ENCODE measurements around the gene ZNF710.

Gene ZNF710

DNA sequence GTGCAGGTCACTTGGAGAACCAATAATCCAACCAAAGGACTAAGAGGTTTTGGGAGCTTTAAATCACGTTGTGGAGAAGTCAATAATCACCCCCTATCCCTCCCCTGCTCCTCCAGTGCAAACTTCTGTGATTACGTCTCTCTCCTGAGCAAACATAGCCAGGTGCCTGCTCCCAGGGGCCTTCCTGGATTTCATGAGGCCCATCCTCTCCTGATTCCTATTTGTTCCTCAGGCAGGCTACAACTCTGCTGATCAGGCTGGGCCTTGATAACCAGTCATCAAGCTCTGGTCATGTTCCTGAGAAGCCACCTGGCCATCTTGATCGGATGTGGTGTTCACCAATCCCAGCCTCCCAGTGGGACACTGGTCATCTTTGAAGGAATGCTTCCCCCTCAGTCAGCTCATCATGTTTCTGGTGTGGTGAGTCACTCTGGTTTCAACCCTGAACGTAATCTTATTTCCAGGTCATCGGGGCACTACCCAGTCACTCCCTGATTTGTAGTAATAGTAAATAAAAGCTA lies 2.9 kb upstream of the ZNF710 start:
- no peak for DNase-seq

DNA sequence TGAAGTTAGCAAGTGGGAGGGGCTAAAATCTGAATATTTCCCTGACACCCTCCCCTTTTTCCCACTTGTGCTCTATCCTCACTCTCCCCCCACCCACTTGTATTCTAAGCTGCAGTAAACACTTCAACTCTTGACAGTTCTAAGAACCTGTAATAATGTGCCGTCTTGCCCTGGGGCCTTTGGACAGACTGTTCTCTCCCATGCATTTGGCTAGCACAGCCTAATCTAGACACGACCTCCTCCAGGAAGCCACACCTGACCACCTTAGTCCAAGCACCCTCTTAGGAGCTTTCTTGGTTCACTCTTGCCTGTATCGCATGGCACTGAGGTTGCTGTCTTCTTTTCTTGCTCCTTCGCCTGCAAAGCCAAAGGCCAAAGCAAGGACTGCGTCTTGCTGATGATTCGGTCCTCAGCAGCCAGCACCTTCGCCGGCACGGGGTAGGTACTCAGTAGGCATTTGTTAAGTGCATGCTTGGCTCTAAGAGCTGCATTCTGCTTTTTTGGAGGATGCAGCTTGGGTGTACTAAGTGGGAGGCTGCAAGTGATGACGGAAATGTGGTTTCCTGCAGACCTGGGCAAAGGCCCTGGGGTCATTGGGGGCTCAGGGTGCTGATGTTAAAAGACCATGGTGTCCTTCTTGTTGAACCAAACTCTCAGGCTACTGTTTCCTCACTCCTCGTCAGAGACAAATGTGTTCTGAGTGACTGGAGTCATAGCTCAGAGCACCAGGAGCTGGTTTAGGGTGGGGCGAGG lies 2.0 kb upstream of the ZNF710 start:
- no peak for DNase-seq

DNA sequence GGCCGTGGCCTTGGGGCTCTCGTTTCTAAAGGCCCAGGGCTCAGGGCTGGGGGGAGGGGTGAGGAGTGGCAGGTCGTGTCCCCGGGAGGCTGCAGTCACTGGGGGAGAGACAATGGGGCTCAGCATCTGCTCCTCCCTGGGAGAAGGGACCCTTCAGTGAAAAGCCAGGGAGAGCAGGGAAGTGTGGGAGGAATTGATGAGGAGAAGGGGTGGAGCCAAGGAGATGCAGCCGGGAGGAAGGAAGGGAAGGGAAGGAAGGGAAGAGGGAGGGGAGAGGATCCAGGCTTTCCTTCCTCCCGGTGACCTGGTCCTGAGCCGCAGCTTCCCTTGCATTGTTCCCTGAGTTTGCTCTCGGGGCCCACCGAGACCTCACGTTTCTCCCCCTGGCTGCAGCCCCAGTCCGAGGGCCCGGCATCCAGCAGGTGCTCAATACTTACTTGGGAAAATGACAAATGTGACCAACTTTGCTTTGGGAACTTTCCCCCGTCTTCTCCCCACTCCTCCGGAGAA lies 1.4 kb upstream of the ZNF710 start:
- DNase-seq: no peak

DNA sequence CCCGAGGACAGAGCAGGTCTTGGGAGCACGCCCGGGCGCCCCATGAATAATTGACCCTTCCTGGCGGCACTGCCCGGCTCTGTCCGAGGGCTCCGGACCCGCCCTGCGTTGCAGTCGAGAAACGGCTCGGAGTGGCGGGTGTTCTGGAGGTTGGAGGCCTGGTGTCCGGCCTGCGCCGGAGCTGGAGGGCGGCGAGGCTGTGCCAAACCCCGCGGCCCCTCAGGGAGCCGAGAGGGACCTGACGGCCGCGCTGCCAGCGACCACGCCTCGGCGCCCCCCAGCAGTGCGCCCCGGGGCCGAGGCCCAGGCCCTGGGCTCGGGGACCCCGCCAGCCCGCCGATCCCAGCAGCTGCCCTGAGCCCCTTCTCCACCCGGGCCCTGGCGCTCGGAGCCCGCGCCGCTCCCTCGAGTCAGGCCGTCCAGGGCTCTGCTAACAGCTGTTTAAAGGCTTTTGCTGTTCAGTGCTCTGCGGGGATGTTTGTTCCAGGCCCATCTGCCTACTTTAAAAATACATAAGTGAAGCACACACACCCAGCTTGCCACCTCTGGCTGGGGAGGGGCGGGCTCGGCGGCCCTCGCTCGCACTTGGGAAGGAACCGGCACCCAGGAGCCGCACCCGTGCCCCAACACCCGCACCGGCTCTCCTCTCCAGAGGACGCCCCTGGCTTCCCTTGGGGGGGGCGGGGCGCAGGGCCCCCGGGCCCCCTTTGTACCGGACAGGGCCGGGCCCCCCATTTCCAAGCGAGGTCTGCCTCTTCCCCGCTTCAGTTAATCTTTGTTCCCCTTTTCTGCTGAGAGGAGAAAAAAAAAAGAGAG lies 730 bp upstream of the ZNF710 start:
- no peak for DNase-seq

DNA sequence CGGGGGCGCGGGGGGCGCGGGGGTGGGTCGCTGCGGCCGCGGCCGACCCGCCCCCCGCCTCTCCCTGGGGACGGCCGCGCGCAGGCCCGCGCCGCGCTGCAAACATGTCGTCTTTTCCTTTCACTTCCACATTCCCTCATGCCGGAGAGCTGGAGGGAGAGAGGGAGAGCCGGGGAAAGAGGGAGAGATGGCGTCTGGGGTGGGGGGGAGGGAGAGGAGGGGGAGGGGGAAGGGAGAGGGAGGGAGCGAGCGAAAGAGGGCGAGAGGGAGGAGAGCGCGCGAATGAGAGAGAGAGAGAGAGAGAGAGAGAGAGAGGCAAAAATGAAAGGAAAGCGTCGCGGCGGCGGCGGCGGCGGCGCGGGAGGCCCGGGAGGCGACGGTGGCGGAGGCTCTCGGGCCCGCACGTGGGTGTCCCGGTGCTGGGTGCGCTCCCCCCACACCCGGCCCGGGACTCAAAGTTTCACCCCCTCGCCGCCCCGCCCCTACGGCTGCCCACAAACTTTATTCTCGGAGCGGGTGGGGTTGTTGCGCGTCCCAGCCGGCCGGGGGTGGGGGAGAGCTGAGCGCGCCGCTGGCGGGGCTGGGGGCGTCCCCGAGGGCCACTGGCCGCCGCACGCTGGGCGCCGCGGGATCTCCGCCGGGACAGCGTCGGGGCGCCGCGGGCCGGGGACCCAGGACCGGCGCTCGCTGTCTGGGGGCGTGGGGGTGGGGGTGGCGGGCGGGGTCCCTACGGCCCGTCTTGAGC lies 731 bp downstream of the ZNF710 start:
- DNase-seq: no peak

DNA sequence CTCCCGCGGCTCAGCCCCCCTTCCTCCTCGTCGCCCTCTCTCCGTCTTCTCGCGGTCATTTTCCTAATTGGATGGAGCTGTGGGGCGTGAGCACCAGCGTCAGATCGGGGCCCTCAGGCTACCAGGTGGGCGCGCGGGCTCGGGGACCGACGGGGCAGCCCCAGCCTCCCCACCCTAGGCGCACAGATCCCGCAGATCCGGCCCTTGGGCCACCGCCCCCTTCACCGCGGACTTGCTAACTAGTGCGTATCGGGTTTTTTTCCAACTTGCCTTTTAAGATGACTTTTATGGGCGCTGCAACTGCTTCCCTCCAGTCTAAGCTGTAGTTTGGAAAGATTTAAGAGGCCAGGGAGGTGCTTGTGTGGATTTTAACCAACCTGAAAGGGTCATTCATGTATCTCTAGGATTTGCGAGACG lies 1.3 kb downstream of the ZNF710 start:
- no peak for DNase-seq

DNA sequence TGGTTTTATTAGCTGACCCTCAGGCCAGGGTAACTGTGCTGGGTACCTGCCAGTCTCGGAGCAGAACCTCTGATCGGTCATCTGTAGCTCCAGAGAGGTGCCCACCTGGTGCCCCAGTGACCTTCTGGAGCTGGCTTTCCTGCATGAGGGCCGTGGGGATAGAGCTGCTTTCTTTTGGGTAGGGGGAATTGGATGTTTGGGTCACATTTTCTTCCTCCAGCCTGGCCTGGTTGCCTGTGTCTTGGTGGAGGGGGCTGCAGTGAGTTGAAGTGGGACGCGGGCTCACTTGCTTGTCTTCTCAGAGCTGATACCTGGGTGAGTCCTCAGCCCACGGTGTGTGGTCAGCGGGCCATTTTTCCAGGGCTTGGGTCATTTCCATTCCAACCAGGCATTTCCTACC lies 2.6 kb downstream of the ZNF710 start:
- DNase-seq: no peak

DNA sequence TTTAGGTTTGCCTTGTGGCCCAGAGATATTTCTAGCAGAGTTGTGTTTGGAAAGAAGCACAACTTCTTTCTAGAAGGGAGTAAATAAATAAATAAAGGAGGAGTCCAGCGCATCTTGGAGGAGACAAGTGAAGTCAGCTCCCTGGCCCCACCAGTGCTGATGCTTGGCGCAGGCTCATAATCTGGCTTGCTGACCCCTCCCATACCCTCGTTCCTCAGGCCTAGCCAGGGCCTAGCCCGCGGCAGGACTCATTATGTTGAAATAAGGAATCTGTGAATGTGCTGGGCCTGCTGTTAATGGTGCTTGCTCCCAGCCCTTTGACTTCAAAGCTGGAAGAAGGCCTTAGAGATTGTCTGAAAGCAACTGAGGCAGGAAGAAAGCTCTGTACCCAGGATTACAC lies 3.1 kb downstream of the ZNF710 start:
- no peak for DNase-seq

DNA sequence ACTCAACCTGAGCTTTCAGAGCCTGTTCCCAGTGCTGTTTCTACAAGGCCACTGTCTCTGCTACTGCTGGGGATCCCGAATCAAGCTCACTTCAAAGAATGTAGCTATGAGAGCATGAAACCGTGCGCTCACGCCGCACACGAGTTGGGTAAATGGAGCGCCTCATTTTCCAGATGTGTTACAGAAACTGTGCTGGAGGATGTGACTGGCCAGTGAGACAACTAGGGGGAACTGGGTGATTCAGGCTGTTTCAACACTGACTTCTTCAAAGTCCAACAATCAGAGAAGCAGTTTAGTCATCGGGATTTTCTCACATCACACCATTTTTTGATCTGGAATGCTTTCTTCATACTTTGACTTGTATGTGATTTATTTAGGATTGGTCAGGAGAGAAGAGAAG lies 3.5 kb downstream of the ZNF710 start:
- DNase-seq: no peak

DNA sequence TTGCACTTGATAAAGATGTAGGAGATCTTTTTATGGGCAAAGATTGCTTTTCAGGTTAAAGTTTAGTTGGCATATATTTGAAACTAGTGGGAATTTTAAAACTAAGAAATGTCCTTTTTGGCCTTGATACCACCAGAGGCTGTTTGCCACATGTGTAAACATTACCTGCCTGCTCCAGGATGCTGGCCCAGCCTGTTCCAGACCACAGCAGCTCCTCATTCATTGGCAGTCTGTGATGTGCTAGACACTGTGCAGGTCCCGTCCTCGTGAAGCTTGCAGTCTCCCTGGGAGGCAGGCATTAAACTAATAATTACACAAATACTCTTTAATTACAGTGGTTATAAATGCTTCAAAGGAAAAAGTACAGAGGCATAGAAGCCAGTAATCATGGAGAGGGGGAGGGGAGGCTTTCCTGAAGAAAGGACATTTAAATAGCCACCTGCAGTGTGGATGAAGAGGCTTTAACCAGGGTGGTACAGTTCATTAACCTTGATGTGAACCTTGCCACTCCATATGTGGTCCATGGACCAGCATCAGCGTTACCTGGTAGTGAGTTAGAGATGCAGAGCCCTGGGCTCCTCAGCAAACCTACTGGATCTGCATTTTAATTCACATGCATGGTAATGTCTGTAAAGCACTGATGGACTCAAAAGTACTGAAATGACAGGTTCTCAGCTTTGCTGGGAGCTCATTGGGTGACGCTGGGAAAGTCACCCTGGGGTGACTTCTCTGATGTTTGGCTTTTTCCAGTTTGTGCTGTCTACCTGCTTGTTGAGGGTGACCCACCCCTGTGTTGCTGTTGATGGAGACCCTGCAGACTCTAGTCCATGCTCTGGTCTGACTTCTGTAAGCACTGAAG lies 5.3 kb downstream of the ZNF710 start:
- DNase-seq: no peak

DNA sequence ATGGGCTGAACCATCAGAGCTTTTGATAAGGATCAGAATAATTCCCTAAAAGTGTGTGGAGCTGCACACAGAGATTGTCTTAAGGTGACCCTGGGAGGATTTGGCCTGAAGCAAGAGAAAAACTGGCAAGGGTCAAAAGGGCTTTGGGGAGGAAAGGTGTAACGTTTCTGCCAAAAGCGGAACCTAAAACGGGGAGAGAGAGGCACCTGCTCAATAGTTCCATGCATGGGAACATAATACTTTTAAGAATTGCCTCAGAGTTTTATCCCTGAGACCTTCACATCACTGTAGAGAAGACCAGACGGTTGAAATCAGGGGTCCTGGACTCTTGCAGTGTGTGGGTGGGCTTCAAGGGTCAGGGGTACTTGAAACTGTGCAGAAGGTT lies 5.9 kb downstream of the ZNF710 start:
- no peak for DNase-seq

DNA sequence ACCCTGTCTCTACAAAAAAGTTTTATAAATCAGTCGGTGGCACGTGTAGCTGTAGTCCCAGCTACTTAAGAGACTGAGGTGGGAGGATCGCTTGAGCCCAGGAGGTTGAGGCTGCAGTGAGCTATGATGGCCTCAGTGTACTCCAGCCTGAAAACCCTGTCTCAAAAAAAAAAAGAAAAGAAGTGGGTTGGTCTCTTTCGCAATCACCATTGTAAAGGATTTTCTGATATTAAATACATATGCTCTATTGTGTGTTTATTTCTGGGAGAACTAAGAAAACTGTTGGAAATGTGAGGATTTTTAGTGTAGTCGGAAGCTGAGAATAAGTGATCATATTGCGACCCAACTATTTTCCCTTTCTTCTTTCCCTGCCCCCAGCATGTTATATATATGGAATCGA lies 7.5 kb downstream of the ZNF710 start:
- no peak for DNase-seq

DNA sequence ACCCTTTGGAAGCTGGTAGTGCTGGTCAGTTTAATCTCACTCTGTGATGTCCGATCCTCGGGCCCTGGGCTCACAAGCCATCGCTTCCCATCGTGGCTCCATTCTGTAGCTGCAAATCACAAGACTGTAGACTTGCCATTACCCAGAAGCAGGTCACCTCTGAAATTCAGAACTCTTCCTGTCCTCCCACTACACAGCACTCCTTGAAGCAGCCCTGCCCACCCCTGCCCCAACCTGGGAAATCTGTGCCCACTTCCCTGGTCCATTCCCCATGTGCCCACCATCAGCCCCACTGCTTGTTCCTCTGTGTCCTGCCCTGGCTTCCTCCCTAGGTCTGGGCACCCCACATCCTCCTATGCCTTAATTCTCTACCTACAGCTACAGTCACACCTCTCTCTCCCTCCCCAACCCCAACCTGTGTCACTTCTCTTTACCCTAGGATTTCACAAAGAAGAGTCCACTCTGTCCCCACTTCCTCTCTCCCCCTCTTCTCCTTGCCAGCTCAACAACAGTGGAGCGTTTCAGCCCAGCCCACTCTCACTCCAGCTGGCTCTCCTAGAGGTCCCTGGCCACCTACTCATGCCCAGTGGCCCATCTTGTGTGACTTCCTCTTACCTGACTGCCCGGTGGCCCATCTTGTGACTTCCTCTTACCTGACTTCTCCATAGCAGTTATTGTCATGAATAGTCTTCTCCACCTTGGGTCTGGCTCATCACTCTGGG lies 8.3 kb downstream of the ZNF710 start:
- DNase-seq: no peak

DNA sequence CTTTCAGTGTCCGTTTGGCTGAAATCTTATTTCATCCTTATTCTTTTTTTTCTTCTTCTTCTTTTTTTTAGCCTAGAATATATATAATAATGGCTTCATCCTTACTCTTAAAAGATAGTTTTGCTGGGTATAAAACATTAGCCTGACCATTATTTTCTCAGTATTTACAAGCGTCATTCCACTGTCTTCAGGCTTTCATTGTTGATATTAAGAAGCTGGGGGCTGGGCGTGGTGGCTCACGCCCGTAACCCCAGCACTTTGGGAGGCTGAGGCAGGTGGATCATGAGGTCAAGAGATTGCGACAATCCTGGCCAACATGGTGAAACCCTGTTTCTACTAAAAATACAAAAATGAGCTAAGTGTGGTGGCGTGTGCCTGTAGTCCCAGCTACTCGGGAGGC lies 10.6 kb downstream of the ZNF710 start:
- no peak for DNase-seq

DNA sequence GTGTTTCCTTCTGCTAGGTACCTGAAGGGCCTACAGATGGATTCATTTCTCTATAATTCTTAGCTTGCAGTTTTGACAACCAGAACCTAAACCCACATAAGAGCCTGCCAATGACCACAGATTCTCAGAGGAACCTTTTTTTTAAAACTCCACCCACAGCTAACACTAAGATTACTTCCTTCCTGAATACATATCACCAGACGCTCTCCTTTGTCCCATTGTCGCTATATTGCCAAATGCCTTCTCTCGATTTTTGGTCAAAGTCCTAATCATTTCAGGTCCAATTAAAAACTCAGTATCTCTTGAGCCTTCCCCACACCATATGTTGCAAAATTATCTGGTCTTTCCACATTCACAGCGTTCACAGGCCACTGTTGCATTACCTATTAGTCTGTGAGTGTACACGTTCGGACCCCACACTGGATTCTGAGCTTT lies 12.4 kb downstream of the ZNF710 start:
- DNase-seq: no peak

DNA sequence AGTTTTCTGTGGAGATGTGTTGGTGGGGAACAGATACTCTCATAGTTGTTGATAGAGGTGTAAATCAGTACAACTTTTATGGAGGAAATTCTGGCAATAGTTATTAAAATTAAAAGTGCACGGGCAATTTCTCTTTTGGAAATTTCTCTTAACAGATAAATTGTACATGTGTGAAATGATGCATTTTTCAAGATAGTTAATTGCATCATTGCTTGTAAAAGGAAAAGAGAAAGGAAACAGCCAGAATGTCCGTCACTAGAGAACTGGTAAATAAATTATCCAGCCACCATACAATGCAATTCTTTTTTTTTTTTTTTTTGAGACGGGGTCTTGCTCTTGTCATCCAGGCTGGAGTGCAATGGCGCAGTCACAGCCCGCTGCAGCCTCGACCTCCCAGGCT lies 14.2 kb downstream of the ZNF710 start:
- DNase-seq: no peak

DNA sequence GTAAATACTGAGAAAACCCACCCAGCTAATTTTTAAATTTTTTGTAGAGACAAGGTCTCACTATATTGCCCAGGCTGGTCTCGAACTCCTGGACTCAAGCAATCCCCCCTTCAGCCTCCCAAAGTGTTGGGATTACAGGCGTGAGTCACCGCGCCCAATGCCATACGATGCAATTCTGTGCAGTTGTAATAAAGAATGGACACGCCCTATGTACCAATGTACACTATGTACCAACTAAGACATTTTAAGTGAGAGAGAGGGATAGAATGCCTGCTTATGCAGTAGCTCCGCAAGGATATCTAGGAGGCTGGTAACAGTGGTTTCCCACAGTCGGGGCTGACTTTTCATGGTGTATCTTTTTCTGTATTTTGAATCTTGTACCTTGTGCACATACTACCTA lies 14.6 kb downstream of the ZNF710 start:
- no peak for DNase-seq

DNA sequence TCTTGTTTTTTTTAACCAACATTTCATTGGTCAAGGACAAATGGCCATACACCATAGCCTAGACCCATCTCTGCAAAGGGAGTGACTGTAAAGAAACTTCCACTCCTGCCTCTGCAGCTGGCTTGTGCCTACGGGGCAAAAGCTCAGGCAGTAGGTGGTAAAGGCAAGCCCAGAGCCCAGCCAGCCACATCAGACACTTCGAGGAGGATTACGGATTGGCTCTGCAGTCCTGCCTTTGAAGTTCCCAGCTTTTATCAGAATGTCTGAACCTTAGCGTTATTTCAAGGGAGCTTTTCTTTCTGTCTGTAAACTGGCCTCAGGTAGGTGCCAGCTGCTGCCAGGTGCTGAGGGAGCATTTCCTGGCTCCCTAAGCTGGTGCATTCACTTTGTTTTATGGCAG lies 15.6 kb downstream of the ZNF710 start:
- DNase-seq: no peak

DNA sequence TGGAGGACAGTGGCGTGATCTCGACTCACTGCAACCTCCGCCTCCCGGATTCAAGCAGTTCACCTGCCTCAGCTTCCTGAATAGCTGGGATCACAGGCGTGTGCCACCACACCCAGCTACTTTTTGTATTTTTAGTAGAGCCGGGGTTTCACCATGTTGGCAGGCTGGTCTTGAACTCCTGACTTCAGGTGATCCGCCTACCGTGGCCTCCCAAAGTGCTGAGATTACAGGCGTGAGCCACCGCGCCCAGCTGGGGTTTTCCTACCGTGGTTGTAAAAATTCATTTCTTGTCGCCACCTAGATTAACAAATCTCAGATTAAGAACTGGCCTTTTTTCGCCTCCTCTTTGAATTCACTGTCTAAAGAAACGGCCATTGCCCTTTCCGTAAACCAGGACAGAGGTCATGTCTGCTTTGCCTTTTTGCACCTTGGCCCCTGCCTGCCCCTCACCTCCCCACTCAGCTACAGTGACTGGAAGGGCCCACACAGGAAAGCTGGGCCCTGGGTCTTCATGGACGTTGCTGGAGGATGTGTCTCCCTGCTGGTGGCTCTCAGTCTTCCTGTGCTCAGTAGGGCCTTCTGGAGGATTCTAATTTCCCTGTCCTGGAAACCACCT lies 17.2 kb downstream of the ZNF710 start:
- no peak for DNase-seq

DNA sequence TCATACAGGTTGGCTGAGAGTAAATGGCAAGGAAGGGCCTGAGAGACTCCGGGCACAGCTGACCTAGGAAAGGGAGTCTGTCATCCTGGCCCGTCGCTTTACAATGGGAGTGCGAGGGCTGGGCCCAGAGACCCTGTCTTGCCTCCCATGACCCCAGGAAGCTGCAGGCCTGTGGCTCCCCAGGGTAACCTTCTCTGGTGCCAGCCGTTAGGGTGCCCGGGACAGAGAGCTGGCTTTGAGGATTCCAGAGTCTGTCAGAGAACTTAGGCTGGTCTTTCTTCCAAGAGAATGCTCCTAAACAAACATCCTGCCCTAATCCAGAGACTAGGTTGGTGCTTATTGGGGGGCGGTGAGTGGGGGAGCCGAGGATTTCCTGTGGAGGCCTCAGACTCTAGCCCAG lies 18.5 kb downstream of the ZNF710 start:
- no peak for DNase-seq
